Measurements from ENCODE around the gene TDRD7. TPM values are rescaled to one million over a fixed set of nuclear protein-coding genes. Genes with fewer than 3 reads are reported as not detected.

Gene TDRD7
- total RNA-seq, 2 donors from 2014 or later = 9.3 to 18.0 TPM

GRCh38 chr9:97526895-97527575 lies 115.1 kb downstream of the TDRD7 start:
- TF ChIP-seq POLR2AphosphoS5 (IDR thresholded peaks at IDR 0.05) (no peak), CTCF (IDR thresholded peaks at IDR 0.05) (no peak), POLR2A (IDR thresholded peaks at IDR 0.05) (no peak)
- Histone ChIP-seq H3K27me3 (replicated peaks; ENCODE audit: insufficient read depth) (no peaks in the 10 kb centered on the region), H3K4me3 (no peak overlapping the region), H3K36me3 (no peaks in the 10 kb centered on the region), H3K4me1 (replicated peaks) (no peaks in the 10 kb centered on the region), H3K27ac (no peak overlapping the region), H3K9me3 (no peaks in the 10 kb centered on the region)
- 69% methylated on average over 7 of the region's 7 CpGs for WGBS
- no peak for DNase-seq (ENCODE audit: low spot score)
- intact Hi-C loops (cut with DNase I) = no loop called here

DNA sequence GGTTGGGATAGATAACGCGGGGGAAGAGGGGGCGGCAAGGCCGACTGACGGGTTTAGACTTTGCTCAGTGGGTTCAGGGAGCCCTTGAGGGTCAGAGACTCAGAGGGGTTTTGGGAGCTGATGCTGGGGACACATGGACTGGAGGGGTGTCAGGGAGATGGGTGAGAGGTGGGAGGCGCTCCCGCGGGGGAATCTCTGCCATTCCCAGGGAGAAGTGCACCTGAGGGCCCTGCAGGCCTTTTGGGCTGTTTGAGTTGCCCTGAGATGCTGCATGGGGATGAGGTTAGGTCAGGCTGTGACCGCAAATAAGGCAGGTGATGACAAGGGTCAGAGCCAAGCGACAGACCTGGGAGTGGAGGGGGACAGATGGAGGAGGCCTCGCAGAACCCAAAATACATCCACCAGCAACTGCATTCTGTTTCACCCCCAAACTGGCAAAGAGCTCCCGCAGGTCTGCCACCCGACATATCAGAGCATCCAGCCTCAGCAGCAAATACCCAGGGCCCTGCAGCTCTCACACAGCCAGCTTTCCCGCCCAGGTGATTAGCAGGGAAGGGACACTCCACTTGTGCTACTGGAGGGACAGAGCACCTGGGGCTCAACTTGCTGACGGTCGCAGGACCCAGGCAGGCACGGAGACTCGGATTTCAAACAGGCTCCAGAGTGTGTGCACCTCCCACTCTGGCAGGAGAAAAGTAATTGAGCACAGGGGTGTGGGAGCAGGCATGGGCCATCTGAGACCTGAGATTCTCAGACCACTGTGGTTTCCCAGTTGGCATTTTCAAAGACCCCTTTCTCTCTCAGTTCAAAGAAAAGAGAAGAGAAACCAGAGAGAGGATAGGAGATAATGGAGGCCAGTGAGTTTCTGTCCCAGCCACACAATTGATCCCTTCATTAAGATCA lies 116.0 kb downstream of the TDRD7 start:
- Histone ChIP-seq H3K4me3 (no peak overlapping the region), H3K4me1 (replicated peaks) (no peaks in the 10 kb centered on the region), H3K9me3 (no peaks in the 10 kb centered on the region), H3K27me3 (replicated peaks; ENCODE audit: insufficient read depth) (no peaks in the 10 kb centered on the region), H3K27ac (peak overlapping the region; percentile 23 to 34), H3K36me3 (no peaks in the 10 kb centered on the region)
- 87% methylated on average over 16 of the region's 18 CpGs for WGBS
- TF ChIP-seq POLR2AphosphoS5 (IDR thresholded peaks at IDR 0.05) = no peak
- TF ChIP-seq CTCF (IDR thresholded peaks at IDR 0.05) = no peak
- TF ChIP-seq POLR2A (IDR thresholded peaks at IDR 0.05) = no peak
- no peak for DNase-seq (ENCODE audit: low spot score)
- intact Hi-C loops (cut with DNase I) = no loop called here

GRCh38 chr9:97528529-97529230 lies 116.8 kb downstream of the TDRD7 start:
- intact Hi-C loops (cut with DNase I) = no loop called here
- no peak for TF ChIP-seq POLR2A (IDR thresholded peaks at IDR 0.05)
- TF ChIP-seq CTCF (IDR thresholded peaks at IDR 0.05) = no peak
- TF ChIP-seq POLR2AphosphoS5 (IDR thresholded peaks at IDR 0.05) = no peak
- H3K4me3 ChIP-seq = no peak overlapping the region
- peak overlapping the region; percentile 23 to 34 for H3K27ac ChIP-seq
- no peaks in the 10 kb centered on the region for H3K36me3 ChIP-seq
- DNase-seq (ENCODE audit: low spot score) = no peak
- H3K9me3 ChIP-seq = no peaks in the 10 kb centered on the region
- H3K4me1 ChIP-seq (replicated peaks) = no peaks in the 10 kb centered on the region
- 80% methylated on average over 8 of the region's 8 CpGs for WGBS
- no peaks in the 10 kb centered on the region for H3K27me3 ChIP-seq (replicated peaks; ENCODE audit: insufficient read depth)

GRCh38 chr9:97529363-97530076 lies 117.6 kb downstream of the TDRD7 start:
- no peaks in the 10 kb centered on the region for H3K4me1 ChIP-seq (replicated peaks)
- no peaks in the 10 kb centered on the region for H3K27me3 ChIP-seq (replicated peaks; ENCODE audit: insufficient read depth)
- DNase-seq (ENCODE audit: low spot score) = no peak
- H3K36me3 ChIP-seq = no peaks in the 10 kb centered on the region
- no peaks in the 10 kb centered on the region for H3K9me3 ChIP-seq
- H3K27ac ChIP-seq = peak overlapping the region; percentile 23 to 34
- 57% methylated on average over 11 of the region's 11 CpGs for WGBS
- intact Hi-C loops (cut with DNase I) = no loop called here
- H3K4me3 ChIP-seq = no peak overlapping the region
- TF ChIP-seq POLR2A (IDR thresholded peaks at IDR 0.05) (no peak), CTCF (IDR thresholded peaks at IDR 0.05) (no peak), POLR2AphosphoS5 (IDR thresholded peaks at IDR 0.05) (no peak)

Measured in prostate gland (tissue), 2 donors.